OCI-LY1 (cell line): ENCODE measurements around the gene ZNF366.

Source experiments
- EZH2 ChIP-seq: fragments of 200-600 bp; sonication (generic), shearing (Covaris generic); IDR thresholded peaks from 2 replicates; pipeline ENCODE4 v1.8.0; 2017; ENCODE audit warnings: borderline replicate concordance, mixed run types, mild to moderate bottlenecking, antibody characterized with exemption, low read length, moderate library complexity, mixed read lengths
- TF ChIP-seq, protein P1 (sequence below): fragments of 200-600 bp; sonication (generic), shearing (Covaris generic); IDR thresholded peaks from 2 replicates; pipeline ENCODE4 v1.5.1; 2017; ENCODE audit warnings: mild to moderate bottlenecking, antibody characterized with exemption, low read length, moderate library complexity, mixed read lengths

GRCh38 chr5:72477644-72478043, 29.6 kb downstream of the ZNF366 start:
- TF ChIP-seq, protein P1, sequence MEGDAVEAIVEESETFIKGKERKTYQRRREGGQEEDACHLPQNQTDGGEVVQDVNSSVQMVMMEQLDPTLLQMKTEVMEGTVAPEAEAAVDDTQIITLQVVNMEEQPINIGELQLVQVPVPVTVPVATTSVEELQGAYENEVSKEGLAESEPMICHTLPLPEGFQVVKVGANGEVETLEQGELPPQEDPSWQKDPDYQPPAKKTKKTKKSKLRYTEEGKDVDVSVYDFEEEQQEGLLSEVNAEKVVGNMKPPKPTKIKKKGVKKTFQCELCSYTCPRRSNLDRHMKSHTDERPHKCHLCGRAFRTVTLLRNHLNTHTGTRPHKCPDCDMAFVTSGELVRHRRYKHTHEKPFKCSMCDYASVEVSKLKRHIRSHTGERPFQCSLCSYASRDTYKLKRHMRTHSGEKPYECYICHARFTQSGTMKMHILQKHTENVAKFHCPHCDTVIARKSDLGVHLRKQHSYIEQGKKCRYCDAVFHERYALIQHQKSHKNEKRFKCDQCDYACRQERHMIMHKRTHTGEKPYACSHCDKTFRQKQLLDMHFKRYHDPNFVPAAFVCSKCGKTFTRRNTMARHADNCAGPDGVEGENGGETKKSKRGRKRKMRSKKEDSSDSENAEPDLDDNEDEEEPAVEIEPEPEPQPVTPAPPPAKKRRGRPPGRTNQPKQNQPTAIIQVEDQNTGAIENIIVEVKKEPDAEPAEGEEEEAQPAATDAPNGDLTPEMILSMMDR = no peak
- no peak for TF ChIP-seq EZH2
